C1 segment of cervical spinal cord (tissue), 14 donors: ENCODE measurements around the gene COLEC11.
"Not testable (repeated sequence)": the region's sequence is repeated elsewhere in the genome, so short reads cannot be mapped to it uniquely, and the experiment has no call there.

Experiments used
- DNase-seq, 14 donors: peaks; one replicate each; lab custom pipeline; 2025; lab: John Stamatoyannopoulos, UW

COLEC11 gene

DNA sequence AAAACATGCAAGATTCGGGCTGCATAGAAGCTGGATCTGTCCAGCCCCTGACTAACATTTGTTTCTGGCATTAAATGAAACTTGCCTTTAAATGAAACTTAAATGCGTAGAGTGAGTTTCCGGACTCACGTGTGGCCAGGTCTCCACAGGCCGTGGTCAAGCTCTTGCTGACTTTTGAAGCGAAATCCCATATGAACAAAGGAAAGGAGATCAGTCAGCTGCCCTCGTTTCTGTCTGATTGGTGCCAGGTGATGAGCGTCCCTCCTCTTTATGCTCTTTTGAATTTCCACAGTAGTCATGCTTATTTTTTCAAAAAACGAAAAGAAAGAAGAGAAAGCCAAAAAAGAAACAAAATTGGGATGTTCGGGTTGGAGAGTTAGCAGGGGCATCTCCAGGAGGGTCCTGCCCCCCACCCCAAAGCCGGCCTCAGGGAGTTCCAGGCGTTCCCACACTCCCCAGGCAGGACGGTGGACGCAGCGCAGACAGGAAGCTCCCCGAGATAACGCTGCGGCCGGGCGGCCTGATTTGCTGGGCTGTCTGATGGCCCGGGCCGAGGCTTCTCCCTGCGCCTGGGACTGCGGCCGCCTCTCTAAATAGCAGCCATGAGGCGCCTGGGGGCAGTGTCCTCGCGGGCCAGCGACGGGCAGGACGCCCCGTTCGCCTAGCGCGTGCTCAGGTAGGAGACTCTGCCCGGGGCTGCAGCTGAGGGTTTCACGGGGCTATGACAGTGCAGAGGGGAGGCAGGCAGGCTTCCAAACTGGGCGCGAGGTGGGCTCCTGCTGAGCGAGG is at the start of gene COLEC11:
Gene COLEC11, plus strand, starts transcription at position 620 of the 789 bp plus-strand sequence. CDS start 9,229 bp downstream, outside the sequence.
- DNase-seq: peak in 1 of 14 donors; percentile 23

DNA sequence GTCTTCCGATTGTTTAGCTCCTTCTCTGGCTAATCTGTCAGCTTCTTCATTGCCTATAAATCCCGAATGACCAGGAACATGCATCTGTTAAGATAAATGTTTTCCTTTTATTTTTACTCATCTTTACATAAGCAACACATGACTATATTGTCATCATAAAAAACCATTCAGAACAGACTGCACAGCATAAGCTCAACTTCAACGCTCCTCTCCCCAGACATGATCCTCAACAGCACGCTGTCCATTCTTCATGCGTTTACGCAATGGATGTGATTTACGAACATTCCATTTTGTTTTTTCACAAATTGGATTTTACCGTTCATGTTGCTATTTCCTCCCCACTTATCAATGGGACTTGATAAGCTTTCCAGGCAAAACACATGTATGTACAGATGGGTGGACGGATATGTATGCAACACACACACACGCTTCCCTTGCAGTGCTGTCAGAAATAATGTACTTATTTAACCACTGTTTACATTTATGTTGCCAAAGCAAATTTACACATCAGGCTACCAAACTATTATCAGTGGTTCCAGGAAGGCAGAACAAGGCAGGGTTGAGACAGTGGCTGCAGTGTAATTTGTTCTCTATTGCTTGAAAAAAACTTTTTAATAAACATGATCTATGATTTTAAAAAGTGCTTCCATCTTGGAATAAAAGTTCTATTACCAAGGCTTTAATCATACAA is 49.0 kb upstream of the COLEC11 start:
- no peak for DNase-seq

DNA sequence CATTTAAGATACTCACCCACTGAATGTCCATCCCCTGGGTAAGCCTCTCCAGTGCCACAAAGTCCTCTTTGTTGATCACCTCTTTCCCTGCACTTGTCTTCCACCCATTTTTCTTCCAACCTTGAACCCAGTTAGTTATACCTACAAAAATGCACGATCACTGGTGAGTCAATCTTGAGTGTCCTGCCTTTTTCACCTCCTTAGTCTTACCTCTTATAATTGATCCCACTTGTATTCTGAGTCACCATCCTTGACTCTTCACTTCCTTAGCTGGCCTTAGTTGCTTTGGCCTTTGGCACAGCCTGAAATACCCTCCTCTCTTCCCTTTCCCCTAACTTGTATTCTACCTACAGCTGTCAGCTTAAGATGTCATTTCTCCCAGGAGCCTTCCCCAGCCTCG is 47.0 kb upstream of the COLEC11 start:
- DNase-seq: no peak

DNA sequence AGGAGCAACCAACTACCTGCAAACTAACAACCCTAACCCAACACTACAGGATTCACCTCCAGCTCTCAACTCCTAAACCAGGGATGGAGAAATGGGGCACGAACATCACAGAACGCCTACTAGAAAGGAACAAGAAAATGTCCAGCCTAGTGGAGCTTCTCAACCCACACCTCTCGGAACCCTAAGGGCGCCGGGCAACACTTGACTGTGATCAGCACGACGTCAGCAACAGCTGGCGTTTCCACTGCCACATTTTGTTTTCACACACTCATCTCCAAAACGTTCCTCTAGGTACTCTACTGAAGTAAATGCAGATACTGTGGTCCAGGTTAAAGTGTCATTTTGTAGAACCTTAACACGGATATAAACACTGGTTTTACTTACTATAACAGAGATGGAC is 41.0 kb upstream of the COLEC11 start:
- DNase-seq: no peak

- DNase-seq: no peak
Observed at GRCh38 chr2:3557639-3558204, 37.2 kb upstream of the COLEC11 start.

DNA sequence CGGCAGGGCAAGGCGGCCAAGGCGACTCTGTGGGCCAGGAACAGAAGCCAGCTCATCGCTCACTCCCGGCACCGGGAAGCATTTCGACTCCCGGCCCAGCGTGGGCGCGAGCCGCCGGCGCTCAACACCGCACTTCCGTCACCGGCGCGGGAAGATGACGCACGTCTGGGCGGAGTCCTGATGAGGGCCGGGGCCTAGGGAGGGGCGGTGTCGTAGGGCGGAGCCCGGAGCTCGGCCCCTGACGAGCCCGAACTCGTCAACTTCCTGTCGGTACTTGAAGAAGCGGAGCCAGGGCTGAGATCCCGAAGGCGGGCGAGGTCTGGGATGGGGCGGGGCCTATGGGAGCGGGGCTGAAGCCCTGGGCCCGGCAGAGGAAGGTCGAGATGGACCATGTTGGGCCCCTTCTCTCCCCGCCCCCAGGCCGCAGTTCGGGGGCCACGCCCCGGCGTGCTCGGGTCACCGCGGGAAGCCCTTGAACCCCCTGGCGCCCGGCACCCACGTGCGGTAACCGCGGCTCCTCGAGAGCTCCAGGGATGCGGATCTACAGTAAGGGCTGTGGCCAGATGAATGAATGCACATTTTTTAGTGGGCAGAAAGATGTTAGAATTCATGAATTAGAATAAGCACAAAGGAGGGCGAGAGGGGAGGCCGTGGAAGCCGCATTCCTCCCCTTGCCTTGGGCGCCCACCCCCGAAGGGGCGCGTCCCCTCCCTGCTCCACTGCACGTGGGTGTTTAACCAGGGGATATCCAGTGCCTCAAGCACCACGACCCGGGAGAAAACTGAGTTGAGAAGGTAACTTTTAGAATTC is 36.5 kb upstream of the COLEC11 start, which contains the start of gene RNASEH1:
Gene RNASEH1, minus strand, starts transcription at position 129 of the 810 bp plus-strand sequence. Its CDS starts 73 bp downstream, at position 56.
- DNase-seq: peak; percentile 70 to 96 (median 92)

- DNase-seq: no peak
Observed at GRCh38 chr2:3563521-3563976, 31.4 kb upstream of the COLEC11 start.

DNA sequence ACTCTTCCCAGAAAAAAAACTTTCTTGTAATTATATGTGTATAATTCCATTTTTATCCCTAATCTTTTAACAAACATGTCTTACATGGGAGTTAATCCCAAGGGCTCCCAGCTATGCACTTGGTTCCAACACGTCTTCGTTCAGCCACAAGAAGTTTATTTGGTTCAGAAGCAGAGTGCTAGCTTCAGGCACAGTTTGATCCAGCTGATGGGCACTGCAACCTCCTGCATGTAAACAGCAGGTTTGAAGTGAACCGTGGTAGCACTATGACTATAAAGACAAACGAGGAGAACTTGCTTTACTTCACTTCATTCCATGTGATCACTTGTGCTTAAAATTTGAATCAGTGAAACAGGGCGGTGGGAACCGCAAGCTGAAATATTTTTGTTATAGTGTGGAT is 29.8 kb upstream of the COLEC11 start:
- no peak for DNase-seq

DNA sequence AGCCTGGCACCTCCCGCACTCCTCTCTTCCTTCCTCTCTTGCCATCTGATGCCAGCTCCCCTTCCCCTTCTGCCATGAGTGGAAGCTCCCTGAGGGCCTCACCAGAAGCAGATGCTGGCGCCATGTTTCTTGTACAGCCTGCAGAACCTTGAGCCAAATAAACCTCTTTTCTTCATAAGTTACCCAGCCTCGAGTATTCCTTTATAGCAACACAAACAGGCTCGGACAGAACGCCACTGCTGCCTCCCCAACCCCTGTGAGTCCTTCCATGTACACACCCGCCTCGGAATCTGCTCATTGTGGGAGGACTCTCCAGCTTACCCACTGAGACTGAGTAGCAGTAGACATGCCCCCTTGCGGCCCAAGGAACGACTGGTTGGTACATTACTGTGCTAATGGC is 28.1 kb upstream of the COLEC11 start:
- no peak for DNase-seq

DNA sequence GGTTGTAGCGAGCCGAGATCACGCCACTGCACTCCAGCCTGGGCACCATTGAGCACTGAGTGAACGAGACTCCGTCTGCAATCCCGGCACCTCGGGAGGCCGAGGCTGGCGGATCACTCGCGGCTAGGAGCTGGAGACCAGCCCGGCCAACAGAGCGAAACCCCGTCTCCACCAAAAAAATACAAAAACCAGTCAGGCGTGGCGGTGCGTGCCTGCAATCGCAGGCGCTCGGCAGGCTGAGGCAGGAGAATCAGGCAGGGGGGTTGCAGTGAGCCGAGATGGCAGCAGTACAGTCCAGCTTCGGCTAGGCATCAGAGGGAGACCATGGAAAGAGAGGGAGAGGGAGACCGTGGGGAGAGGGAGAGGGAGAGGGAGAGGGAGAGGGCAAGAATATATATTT is 25.3 kb upstream of the COLEC11 start:
- DNase-seq: not testable (repeated sequence)

DNA sequence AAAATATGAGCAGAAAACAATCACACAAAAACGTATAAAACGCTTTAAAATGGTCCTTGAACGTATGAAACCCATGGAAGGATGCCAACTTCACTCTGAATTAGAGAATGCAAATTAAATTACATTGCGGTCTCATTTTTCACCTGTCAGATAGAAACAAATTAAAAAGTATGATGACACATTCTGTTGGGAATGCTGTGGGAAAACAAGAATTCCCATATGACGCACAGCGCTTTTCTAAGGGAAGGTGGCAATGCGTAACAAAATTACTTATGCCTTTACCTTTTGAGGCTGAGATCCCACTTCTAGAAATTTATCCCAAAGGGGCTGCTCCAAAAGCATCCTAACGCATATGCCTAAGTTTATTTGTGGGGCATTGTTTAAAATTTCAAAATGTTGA is 23.6 kb upstream of the COLEC11 start:
- no peak for DNase-seq

DNA sequence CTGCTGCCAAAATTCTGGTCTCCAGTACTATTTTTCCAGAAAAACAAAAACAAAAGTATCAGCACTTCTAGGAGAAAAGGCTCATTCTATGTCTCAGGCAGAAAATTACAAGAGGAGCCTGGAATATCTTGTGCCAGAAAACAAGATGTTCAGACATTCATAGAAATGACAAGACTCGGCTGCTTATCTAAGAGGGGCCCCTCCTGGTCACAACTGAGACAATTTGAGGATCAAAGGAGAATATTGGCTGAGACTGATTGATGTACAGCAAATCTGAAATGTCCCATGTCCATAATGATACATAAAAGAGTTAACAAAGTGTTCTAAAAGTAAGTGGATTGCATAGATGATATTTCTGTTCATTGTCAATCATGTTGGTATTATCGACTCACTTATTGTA is 22.3 kb upstream of the COLEC11 start:
- DNase-seq: no peak

- no peak for DNase-seq
Observed at GRCh38 chr2:3574155-3574554, 20.8 kb upstream of the COLEC11 start.

- peak in 3 of 14 donors; percentile 21 to 50 (median 41) for DNase-seq
Observed at GRCh38 chr2:3575534-3576262, 19.2 kb upstream of the COLEC11 start.

DNA sequence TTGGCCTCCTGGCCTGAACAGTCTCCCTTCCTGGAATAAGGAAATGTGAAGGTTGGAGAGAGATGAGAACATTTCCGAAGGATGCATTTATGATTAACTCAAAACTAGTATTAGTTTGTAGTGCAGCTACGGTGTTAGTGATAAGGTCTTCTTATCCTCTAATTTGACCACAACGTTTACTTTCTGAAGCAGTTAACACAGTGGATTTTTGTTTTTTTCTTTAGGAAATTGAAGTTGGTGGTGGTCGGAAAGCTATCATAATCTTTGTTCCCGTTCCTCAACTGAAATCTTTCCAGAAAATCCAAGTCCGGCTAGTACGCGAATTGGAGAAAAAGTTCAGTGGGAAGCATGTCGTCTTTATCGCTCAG is 18.7 kb upstream of the COLEC11 start:
- not testable (repeated sequence) for DNase-seq

DNA sequence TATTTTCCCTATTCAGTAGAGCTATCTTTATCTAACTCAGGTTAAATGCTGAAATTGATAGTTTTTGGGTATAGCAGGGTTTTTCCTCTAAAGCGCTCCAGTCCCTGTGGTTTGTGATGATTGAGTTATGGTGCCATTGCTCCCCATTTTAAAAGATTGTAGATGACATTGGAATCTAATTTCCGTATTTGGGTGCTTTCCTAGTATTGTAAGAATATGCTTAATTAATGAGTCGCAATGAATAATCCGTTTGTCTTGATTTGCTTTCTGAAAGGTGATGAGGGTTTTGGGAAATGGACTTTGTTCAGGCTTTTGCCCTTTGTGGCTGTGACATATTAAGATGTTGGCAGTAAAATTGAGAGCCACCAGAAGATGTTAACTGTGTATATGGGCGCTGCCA is 15.9 kb upstream of the COLEC11 start:
- DNase-seq: no peak

DNA sequence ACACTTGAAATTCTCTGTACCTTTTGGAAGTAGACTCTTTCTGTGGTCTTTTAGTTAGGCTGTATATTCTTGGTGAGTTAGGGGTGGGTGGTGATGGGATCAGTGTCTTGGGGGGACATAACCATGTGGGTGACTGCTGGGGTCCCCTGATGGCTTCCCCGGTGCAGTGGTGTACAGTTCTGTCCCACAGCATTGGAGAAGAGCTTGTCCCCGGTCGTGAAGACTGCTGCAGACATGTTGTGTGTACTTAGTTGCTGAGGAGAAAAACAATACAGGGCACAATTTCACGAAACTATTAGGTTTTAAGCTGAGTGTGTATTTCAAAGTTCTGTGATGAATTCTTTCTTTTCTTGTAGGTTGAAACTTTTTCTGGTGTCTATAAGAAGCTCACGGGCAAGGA is 14.5 kb upstream of the COLEC11 start:
- DNase-seq: no peak

GRCh38 chr2:3581367-3582262 is 13.3 kb upstream of the COLEC11 start:
- DNase-seq: no peak

DNA sequence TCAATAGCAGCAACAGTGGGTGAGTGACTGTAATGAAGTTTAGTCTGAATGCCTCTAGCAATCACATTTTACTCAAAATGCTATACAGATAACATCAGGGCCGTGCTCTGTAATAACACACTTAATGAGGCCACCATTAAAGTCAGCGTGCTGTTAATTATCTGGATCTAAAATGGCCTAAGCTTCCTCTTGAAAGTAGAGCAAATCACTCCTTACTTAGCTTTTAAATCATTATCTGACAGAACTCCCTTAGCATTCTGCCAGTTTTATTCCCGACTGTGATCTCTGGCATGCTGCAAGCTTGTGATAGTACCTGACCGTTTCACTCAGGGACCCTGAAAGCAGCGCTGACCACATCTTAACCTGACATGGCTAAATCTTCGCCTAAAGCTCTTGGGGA is 10.8 kb upstream of the COLEC11 start:
- no peak for DNase-seq
